Endothelial cell (in vitro differentiated cells): Measurements from ENCODE around the gene TEN1. TPM values are rescaled to one million over a fixed set of nuclear protein-coding genes. Genes with fewer than 3 reads are reported as not detected.

ENCODE experiments used
- DNase-seq: peaks from one replicate; pipeline ENCODE4 v3.0.0; 2021; ENCODE audit warnings: low spot score
- H3K27ac Mint-ChIP-seq: one replicate; pipeline ENCODE4 v1.8.0; 2021; ENCODE audit warnings: mixed read lengths, inconsistent platforms; ENCODE audit not compliant: unreplicated experiment
- H3K27me3 Mint-ChIP-seq: one replicate; pipeline ENCODE4 v1.8.0; 2021; ENCODE audit warnings: mild to moderate bottlenecking, moderate library complexity, mixed read lengths, inconsistent platforms; ENCODE audit not compliant: unreplicated experiment
- H3K36me3 Mint-ChIP-seq: one replicate; pipeline ENCODE4 v1.8.0; 2021; ENCODE audit warnings: mild to moderate bottlenecking, low read depth, mixed read lengths, inconsistent platforms; ENCODE audit not compliant: unreplicated experiment
- H3K4me1 Mint-ChIP-seq: one replicate; pipeline ENCODE4 v1.8.0; 2021; ENCODE audit warnings: mild to moderate bottlenecking, mixed read lengths, inconsistent platforms; ENCODE audit not compliant: unreplicated experiment
- H3K4me3 Mint-ChIP-seq: one replicate; pipeline ENCODE4 v1.8.0; 2021; ENCODE audit warnings: mild to moderate bottlenecking, mixed read lengths, inconsistent platforms; ENCODE audit not compliant: unreplicated experiment
- H3K9me3 Mint-ChIP-seq: one replicate; pipeline ENCODE4 v1.8.0; 2021; ENCODE audit warnings: mixed read lengths, inconsistent platforms; ENCODE audit not compliant: unreplicated experiment
- CTCF ChIP-seq: fragments of 200-600 bp; sonication (generic); IDR thresholded peaks from one replicate; pipeline ENCODE4 v1.5.0; 2021; ENCODE audit warnings: antibody characterized with exemption; ENCODE audit not compliant: unreplicated experiment
- total RNA-seq: library from RNA; stranded (reverse); fragmentation: NEBNext Ultra II Directional; extraction: Animal tissue kit (Norgen Biotek cat#: 25700); gene quantifications from one replicate; pipeline ENCODE4 v1.2.1, GENCODE V29; 2021; ENCODE audit not compliant: unreplicated experiment

Gene TEN1
- total RNA-seq, 1 donor from 2014 or later = 22.6 TPM

DNA sequence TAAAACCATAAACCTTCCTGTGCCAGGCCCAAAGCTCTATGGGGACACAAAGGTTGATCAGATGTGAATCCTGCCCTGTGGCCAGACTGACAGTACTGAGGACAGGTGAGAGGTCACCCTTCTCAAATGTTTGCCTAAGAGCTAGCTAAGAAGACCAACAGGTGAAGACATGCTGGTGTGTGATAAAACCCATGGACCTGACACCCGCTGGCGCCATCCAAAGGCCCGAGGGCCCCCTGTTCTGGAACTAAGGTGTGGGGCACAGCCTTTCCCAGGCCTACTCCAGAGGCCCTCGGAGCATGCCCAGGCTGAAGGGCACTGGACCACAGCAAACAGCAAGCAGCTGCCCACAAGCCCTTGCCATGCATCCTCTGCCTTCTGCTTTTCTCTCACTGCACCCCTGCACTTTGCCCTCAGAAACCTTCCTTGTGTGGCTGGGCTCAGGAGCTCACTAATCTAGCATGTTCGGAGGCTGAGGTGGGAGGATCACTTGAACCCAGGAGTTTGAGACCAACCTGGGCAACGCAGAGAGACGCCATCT, 16.4 kb downstream of the TEN1 start:
- Mint-ChIP-seq H3K36me3 (peaks cover 8% of the 10 kb centered on the region), H3K27me3 (peaks cover 3% of the 10 kb centered on the region), H3K9me3 (peaks cover 4% of the 10 kb centered on the region), H3K4me1 (peaks cover 12% of the 10 kb centered on the region), H3K4me3 (no peak overlapping the region), H3K27ac (no peak overlapping the region)
- TF ChIP-seq CTCF = no peak
- no peak for DNase-seq

GRCh38 chr17:75996665-75997590, 17.9 kb downstream of the TEN1 start:
- DNase-seq = peak; percentile 35
- H3K4me3 Mint-ChIP-seq = peak overlapping the region; percentile 47
- H3K36me3 Mint-ChIP-seq = peaks cover 8% of the 10 kb centered on the region
- H3K27me3 Mint-ChIP-seq = peaks cover 3% of the 10 kb centered on the region
- no peak for TF ChIP-seq CTCF
- peak overlapping the region; percentile 20 for H3K27ac Mint-ChIP-seq
- H3K9me3 Mint-ChIP-seq = peaks cover 4% of the 10 kb centered on the region
- peaks cover 12% of the 10 kb centered on the region for H3K4me1 Mint-ChIP-seq

GRCh38 chr17:75998327-75998795, 19.3 kb downstream of the TEN1 start:
- H3K4me3 Mint-ChIP-seq = no peak overlapping the region
- peaks cover 3% of the 10 kb centered on the region for H3K27me3 Mint-ChIP-seq
- peaks cover 12% of the 10 kb centered on the region for H3K4me1 Mint-ChIP-seq
- no peak overlapping the region for H3K27ac Mint-ChIP-seq
- no peak for TF ChIP-seq CTCF
- H3K36me3 Mint-ChIP-seq = peaks cover 14% of the 10 kb centered on the region
- H3K9me3 Mint-ChIP-seq = peaks cover 4% of the 10 kb centered on the region
- DNase-seq = no peak

DNA sequence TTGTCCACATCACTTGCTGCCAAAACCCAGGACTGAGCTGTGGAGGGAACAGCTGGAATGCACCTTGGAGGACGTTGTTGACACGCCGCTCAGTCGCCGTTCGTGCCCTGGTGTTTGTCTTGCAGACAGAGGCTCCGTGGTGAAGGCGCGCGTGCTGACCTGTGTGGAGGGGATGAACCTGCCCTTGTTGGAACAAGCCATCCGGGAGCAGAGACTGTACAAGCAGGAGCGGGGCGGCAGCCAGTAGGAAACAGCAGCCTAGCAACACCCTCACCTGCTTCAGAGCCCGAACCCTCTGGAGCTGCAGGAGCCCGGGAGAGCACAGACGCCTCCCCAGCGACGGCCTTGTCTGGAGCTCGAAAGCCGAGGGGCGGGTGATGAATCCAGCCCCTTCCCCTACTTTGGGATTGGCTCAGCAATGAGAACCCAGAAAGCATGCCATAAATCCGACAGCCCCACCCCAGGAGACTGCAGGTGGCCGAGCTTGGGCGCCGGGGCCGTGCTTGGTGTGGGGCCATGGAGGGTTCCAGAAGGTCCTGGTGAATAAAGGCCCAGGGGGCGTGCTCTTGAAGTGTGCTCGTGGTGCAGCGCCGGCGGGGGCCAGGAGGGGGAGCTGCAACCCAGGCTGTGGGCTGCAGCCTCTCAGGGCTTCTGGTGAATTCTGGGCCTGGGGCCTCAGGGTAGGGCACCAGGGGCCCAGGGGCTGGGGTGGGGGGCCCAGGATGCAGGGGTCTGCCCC, 21.1 kb downstream of the TEN1 start:
- H3K27ac Mint-ChIP-seq = no peak overlapping the region
- peak; percentile 90 for TF ChIP-seq CTCF
- H3K4me3 Mint-ChIP-seq = no peak overlapping the region
- peaks cover 3% of the 10 kb centered on the region for H3K27me3 Mint-ChIP-seq
- H3K9me3 Mint-ChIP-seq = peaks cover 4% of the 10 kb centered on the region
- peaks cover 12% of the 10 kb centered on the region for H3K4me1 Mint-ChIP-seq
- H3K36me3 Mint-ChIP-seq = peaks cover 17% of the 10 kb centered on the region
- peak; percentile 89 for DNase-seq
